Osteocyte (in vitro differentiated cells): ENCODE results near the gene STX1A. TPM values are rescaled to one million over a fixed set of nuclear protein-coding genes. Genes with fewer than 3 reads are reported as not detected.

Experiments
- DNase-seq: peaks from one replicate; pipeline ENCODE4 v3.0.0; 2021; ENCODE audit warnings: mixed read lengths; ENCODE audit not compliant: unreplicated experiment; ENCODE audit errors: extremely low spot score
- H3K27ac Mint-ChIP-seq: one replicate; pipeline ENCODE4 v1.8.0; 2021; ENCODE audit warnings: mild to moderate bottlenecking, mixed read lengths; ENCODE audit not compliant: unreplicated experiment
- H3K27me3 Mint-ChIP-seq: one replicate; pipeline ENCODE4 v1.8.0; 2021; ENCODE audit warnings: mixed read lengths; ENCODE audit not compliant: unreplicated experiment
- H3K36me3 Mint-ChIP-seq: one replicate; pipeline ENCODE4 v1.8.0; 2021; ENCODE audit warnings: mixed read lengths; ENCODE audit not compliant: unreplicated experiment
- H3K4me1 Mint-ChIP-seq: one replicate; pipeline ENCODE4 v1.8.0; 2021; ENCODE audit warnings: mixed read lengths; ENCODE audit not compliant: unreplicated experiment
- H3K4me3 Mint-ChIP-seq: one replicate; pipeline ENCODE4 v1.8.0; 2021; ENCODE audit warnings: mild to moderate bottlenecking, moderate library complexity, mixed read lengths; ENCODE audit not compliant: unreplicated experiment
- H3K9me3 Mint-ChIP-seq: one replicate; pipeline ENCODE4 v1.8.0; 2021; ENCODE audit warnings: mixed read lengths; ENCODE audit not compliant: unreplicated experiment
- total RNA-seq: library from RNA; stranded (reverse); gene quantifications from 2 replicates; pipeline ENCODE4 v1.2.1, GENCODE V29; 2021
- TF ChIP-seq, protein P1 (sequence below): fragments of 200-600 bp; sonication (generic); IDR thresholded peaks from 2 replicates; pipeline ENCODE4 v1.5.0; 2021; ENCODE audit warnings: antibody characterized with exemption, mild to moderate bottlenecking, moderate library complexity

The STX1A gene
- total RNA-seq, 1 donor from 2014 or later: 24.0 TPM

DNA sequence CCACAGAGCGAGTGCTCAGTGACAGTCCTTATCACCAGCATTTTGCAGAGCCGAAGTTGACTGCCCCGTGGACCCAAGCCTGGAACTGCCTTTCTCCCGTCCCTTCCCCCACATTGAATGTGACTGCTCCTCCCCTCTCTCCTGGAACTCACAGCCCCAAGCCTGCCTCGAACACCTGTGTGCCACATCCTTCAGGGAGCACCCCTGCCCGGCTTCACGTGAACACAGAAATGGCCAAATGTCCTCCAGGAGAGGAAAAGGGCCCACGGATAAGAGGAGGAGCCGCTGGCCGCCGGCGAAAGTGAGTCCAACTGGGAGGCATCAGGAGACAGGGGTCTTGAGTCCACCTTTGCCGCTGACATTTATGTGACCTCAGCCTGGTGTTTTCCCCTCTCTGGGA, 16.2 kb downstream of the STX1A start:
- DNase-seq: no peak
- no peaks in the 10 kb centered on the region for H3K9me3 Mint-ChIP-seq
- TF ChIP-seq, protein P1, sequence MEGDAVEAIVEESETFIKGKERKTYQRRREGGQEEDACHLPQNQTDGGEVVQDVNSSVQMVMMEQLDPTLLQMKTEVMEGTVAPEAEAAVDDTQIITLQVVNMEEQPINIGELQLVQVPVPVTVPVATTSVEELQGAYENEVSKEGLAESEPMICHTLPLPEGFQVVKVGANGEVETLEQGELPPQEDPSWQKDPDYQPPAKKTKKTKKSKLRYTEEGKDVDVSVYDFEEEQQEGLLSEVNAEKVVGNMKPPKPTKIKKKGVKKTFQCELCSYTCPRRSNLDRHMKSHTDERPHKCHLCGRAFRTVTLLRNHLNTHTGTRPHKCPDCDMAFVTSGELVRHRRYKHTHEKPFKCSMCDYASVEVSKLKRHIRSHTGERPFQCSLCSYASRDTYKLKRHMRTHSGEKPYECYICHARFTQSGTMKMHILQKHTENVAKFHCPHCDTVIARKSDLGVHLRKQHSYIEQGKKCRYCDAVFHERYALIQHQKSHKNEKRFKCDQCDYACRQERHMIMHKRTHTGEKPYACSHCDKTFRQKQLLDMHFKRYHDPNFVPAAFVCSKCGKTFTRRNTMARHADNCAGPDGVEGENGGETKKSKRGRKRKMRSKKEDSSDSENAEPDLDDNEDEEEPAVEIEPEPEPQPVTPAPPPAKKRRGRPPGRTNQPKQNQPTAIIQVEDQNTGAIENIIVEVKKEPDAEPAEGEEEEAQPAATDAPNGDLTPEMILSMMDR: no peak
- no peak overlapping the region for H3K27ac Mint-ChIP-seq
- H3K36me3 Mint-ChIP-seq: peaks cover 11% of the 10 kb centered on the region
- no peaks in the 10 kb centered on the region for H3K27me3 Mint-ChIP-seq
- H3K4me3 Mint-ChIP-seq: no peak overlapping the region
- H3K4me1 Mint-ChIP-seq: peaks cover 36% of the 10 kb centered on the region

DNA sequence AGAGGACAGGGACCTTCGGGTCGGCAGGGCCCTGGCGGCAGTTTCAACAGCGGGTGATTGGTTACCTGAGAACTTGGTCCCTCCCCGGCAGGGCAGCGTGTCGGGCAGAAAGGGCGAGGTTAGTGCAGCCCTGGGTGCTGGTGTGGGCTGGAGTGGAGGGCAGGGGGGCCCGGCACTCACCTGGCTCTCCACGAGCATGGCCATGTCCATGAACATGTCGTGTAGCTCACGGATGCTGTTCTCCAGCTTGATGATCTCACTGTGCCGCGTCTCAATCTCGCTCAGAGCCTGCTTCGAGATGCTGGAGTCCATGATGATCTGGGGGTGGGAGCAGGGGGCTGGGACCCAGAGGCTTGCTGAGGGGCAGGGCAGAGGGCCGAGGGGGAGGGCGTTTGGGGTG, 16.8 kb downstream of the STX1A start:
- Mint-ChIP-seq H3K4me3 (no peak overlapping the region), H3K27me3 (no peaks in the 10 kb centered on the region), H3K36me3 (peaks cover 11% of the 10 kb centered on the region), H3K27ac (peak overlapping the region; percentile 58), H3K9me3 (no peaks in the 10 kb centered on the region), H3K4me1 (peaks cover 35% of the 10 kb centered on the region)
- DNase-seq: no peak
- TF ChIP-seq, protein P1: no peak

DNA sequence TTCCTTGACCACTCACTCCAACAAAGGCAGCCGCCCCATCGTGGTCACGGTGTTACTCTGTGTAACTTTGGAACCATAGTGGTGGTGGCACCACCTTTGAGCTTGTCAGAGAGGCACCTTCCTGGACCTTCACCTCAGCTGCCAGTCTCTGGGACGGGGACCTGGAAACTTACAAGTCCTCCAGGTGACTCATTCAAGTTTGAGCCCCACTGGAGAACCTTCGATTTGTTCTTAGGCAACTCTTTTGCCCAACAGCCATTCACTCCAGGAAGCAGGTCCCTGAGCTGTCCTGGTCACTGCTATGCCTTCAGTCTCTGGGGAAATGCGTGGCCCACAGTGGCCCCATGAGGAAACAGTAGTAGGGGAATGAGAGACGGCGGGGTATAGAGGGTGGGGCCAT, 17.2 kb downstream of the STX1A start:
- Mint-ChIP-seq H3K27me3 (no peaks in the 10 kb centered on the region), H3K4me1 (peaks cover 31% of the 10 kb centered on the region), H3K9me3 (no peaks in the 10 kb centered on the region), H3K4me3 (no peak overlapping the region), H3K27ac (peak overlapping the region; percentile 58), H3K36me3 (peaks cover 14% of the 10 kb centered on the region)
- TF ChIP-seq, protein P1: no peak
- DNase-seq: no peak

DNA sequence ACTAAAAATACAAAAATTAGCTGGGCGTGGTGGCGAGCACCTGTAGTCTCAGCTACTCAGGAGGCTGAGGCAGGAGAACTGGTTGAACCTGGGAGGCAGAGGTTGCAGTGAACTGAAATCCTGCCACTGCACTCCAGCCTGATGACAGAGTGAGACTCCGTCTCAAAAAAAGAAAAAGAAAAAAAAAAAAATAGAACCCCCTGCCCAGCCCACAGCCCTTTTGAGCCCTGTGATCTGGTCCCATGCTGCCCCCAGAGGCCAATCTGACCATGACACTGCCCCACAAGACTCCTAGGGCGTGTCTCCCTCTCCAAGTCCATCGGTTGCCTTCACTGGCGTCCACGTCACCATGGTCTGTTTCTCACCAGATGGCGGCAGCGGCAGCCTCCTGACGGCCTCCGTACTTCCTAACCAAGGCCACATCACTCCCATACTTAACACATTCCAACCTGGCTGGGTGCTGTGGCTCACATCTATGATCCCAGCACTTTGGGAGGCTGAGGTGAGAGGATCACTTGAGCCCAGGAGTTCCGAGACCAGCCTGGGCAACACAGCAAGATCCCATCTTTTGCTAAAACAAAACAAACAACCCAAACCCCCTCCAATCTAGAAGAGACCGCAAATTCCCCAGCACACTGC, 18.0 kb downstream of the STX1A start:
- TF ChIP-seq, protein P1: peak; percentile 60
- Mint-ChIP-seq H3K27ac (no peak overlapping the region), H3K27me3 (no peaks in the 10 kb centered on the region), H3K4me3 (no peak overlapping the region), H3K4me1 (peaks cover 23% of the 10 kb centered on the region), H3K9me3 (no peaks in the 10 kb centered on the region), H3K36me3 (peaks cover 21% of the 10 kb centered on the region)
- no peak for DNase-seq

DNA sequence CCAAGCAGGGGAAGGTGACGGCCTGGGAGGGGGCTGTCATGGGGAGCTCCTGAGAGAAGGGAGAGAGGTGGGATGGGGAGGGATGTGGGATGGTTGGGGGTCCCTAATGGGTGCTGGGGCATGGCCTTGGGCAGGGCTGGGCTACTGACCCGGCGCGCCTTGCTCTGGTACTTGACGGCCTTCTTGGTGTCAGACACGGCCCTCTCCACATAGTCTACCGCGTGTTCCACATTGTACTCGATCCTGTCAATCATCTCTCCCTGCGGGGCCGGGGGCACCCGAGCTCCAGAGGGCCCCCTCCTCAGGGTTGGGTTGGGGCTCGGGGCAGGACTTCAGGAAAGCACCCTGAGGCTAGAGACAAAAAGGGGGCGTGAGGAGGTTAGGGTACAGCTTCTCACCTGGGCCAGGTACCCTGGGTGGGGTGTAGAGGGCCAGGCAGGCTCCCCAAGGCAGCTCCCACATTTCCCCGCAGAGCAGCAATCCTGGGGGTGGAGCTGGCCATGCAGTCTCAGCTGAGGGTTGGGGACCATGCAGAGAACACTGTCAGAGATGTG, 18.8 kb downstream of the STX1A start:
- H3K4me3 Mint-ChIP-seq: no peak overlapping the region
- no peaks in the 10 kb centered on the region for H3K27me3 Mint-ChIP-seq
- TF ChIP-seq, protein P1: no peak
- H3K36me3 Mint-ChIP-seq: peaks cover 24% of the 10 kb centered on the region
- H3K4me1 Mint-ChIP-seq: peaks cover 15% of the 10 kb centered on the region
- no peak for DNase-seq
- H3K27ac Mint-ChIP-seq: no peak overlapping the region
- H3K9me3 Mint-ChIP-seq: no peaks in the 10 kb centered on the region
